GM23248 (cell line): ENCODE measurements around the gene NHLH1. TPM values are rescaled to one million over a fixed set of nuclear protein-coding genes. Genes with fewer than 3 reads are reported as not detected.

Source experiments
- DNase-seq: peaks from one replicate; pipeline ENCODE4 v3.0.0-alpha.2; 2015
- H2AFZ ChIP-seq: fragments of 200-600 bp; sonication (generic); 2 replicates; pipeline ENCODE4 v1.6.1; 2016; ENCODE audit warnings: antibody characterized with exemption
- H3F3A ChIP-seq: fragments of 200-600 bp; sonication (generic); 2 replicates; pipeline ENCODE4 v1.6.1; 2016; ENCODE audit warnings: mild to moderate bottlenecking, antibody characterized with exemption, mixed run types; ENCODE audit not compliant: insufficient read depth
- H3K27ac ChIP-seq: fragments of 200-600 bp; sonication (generic); 2 replicates; pipeline ENCODE4 v1.5.1; 2016; ENCODE audit warnings: mild to moderate bottlenecking
- H3K27me3 ChIP-seq: fragments of 200-600 bp; sonication (generic); replicated peaks from 2 replicates; pipeline ENCODE4 v1.6.1; 2016; ENCODE audit warnings: mild to moderate bottlenecking; ENCODE audit not compliant: insufficient read depth
- H3K36me3 ChIP-seq: fragments of 200-600 bp; sonication (generic); 2 replicates; pipeline ENCODE4 v1.6.1; 2016; ENCODE audit warnings: low read depth, mild to moderate bottlenecking
- H3K4me1 ChIP-seq: fragments of 200-600 bp; sonication (generic); 2 replicates; pipeline ENCODE4 v1.6.1; 2016; ENCODE audit warnings: mild to moderate bottlenecking; ENCODE audit not compliant: insufficient read depth
- H3K4me2 ChIP-seq: fragments of 200-600 bp; sonication (generic); one replicate; pipeline ENCODE4 v1.6.1; 2016; ENCODE audit warnings: mild to moderate bottlenecking; ENCODE audit not compliant: unreplicated experiment
- H3K4me3 ChIP-seq: fragments of 200-600 bp; sonication (generic); 2 replicates; pipeline ENCODE4 v1.5.1; 2016; ENCODE audit warnings: mild to moderate bottlenecking
- H3K79me2 ChIP-seq: fragments of 200-600 bp; sonication (generic); 2 replicates; pipeline ENCODE4 v1.6.1; 2016; ENCODE audit warnings: mild to moderate bottlenecking; ENCODE audit not compliant: insufficient read depth
- H3K9ac ChIP-seq: fragments of 200-600 bp; sonication (generic); 2 replicates; pipeline ENCODE4 v1.6.1; 2016; ENCODE audit warnings: mild to moderate bottlenecking
- H3K9me2 ChIP-seq: fragments of 200-600 bp; sonication (generic); 2 replicates; pipeline ENCODE4 v1.6.1; 2016; ENCODE audit warnings: mixed run types, mild to moderate bottlenecking, moderate library complexity; ENCODE audit not compliant: insufficient read depth
- H3K9me3 ChIP-seq: fragments of 200-600 bp; sonication (generic); one replicate; pipeline ENCODE4 v1.6.1; 2017; ENCODE audit warnings: low read depth
- H4K20me1 ChIP-seq: fragments of 200-600 bp; sonication (generic); 2 replicates; pipeline ENCODE4 v1.6.0; 2016; ENCODE audit not compliant: insufficient read depth
- EZH2 ChIP-seq: fragments of 200-600 bp; sonication (generic); IDR thresholded peaks from 2 replicates; pipeline ENCODE4 v1.6.1; 2018; ENCODE audit warnings: antibody characterized with exemption, mild to moderate bottlenecking; ENCODE audit not compliant: insufficient read depth, poor library complexity, severe bottlenecking
- EZH2phosphoT487 ChIP-seq: fragments of 200-600 bp; sonication (generic); IDR thresholded peaks from 2 replicates; pipeline ENCODE4 v1.6.1; 2018; ENCODE audit warnings: antibody characterized with exemption, moderate library complexity, mild to moderate bottlenecking, low read depth; ENCODE audit not compliant: insufficient read depth
- WGBS, 2 experiments: methylation state at CpG; one replicate each; pipeline ENCODE4 v1.1.6; 2015 to 2017; ENCODE audit warnings: low lambda C conversion rate in 2 of 2, low coverage in 1 of 2; ENCODE audit errors: missing lambda C conversion rate in 2 of 2; 5-methylcytosine and 5-hydroxymethylcytosine counted together
- in situ Hi-C: fragments of 300-500 bp; cut with MboI; formaldehyde crosslinking; loops from 2 replicates; pipeline ENCODE4 v1.15.0; 2020
- polyA plus RNA-seq: library from polyadenylated mRNA; unstranded; fragments of >200 nt; fragmentation: Nextera tagmentation; extraction: Ambion mirVana; gene quantifications from 2 replicates; pipeline ENCODE4 v1.2.1, GENCODE V29; 2016
- total RNA-seq: library from RNA; depleted of rRNA; stranded (reverse); fragments of >200 nt; shearing (Covaris generic); gene quantifications from 2 replicates; pipeline ENCODE4 v1.2.3, GENCODE V29; 2014

The NHLH1 gene
- total and polyA plus RNA-seq, 2 experiments from 2014 or later, result 0.31 TPM; not detected in 1

- Histone ChIP-seq H3K4me2 (no peak overlapping the region), H2AFZ (no peak overlapping the region), H3K79me2 (no peaks in the 10 kb centered on the region), H3K4me1 (no peaks in the 10 kb centered on the region), H3K4me3 (no peak overlapping the region), H3K27ac (no peak overlapping the region), H3K9me2 (no peaks in the 10 kb centered on the region), H3K36me3 (no peaks in the 10 kb centered on the region), H3K9me3 (no peaks in the 10 kb centered on the region), H3K9ac (no peak overlapping the region), H4K20me1 (no peaks in the 10 kb centered on the region), H3F3A (no peaks in the 10 kb centered on the region), H3K27me3 (peaks cover 37% of the 10 kb centered on the region)
- DNase-seq, result no peak
- in situ Hi-C loops, result no loop called here
- TF ChIP-seq EZH2phosphoT487 (no peak), EZH2 (no peak)
- 51 to 57% methylated on average over 8 of the region's 8 CpGs for WGBS, 2 experiments
Observed at GRCh38 chr1:160394673-160395072, 27.8 kb downstream of the NHLH1 start.

DNA sequence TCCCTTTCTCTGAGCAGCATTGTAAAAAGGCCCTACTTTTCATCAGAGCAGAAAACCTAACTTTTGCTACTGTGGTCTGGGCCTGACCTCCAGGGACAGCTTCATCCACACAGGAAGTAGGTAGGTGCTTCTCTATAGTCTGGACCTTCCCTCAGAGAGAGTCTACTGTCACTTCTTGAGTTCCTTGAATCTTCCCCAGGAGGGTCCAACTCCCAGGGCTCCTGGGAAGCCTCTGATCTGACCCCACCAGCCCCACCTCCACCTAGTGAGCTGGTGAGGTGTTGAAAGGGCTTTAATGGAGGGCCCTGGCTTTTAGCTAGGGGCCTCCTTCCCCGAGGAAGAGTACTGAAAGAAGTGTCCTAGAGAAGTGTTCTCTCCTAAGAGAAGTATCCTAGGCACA is 30.8 kb downstream of the NHLH1 start:
- H3K27me3 ChIP-seq, result peaks cover 51% of the 10 kb centered on the region
- in situ Hi-C loops, result no loop called here

DNA sequence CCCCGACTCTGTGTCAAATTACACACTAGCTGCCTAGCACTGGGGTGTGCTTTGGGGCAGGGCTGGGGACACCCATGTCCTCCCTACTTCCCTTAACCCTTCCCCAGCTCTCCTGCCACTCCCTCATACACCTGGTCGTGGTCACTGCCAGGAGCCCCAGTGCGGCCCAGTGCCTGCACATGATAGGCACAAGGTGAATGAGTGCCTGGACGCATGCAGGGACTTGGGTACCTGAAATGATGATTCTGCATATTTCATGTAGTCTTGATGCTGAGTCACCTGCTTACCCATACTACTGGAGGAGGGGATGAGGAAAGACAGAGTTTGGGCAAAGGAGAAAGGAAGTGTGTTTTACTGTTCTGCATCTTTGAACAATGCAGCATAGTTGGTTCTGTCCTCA is 32.0 kb downstream of the NHLH1 start:
- Histone ChIP-seq H3K9me3 (no peaks in the 10 kb centered on the region), H3K4me2 (no peak overlapping the region), H3K27ac (no peak overlapping the region), H2AFZ (no peak overlapping the region), H3F3A (no peaks in the 10 kb centered on the region), H3K4me3 (no peak overlapping the region), H3K36me3 (no peaks in the 10 kb centered on the region), H3K4me1 (no peaks in the 10 kb centered on the region), H3K9me2 (no peaks in the 10 kb centered on the region), H3K79me2 (no peaks in the 10 kb centered on the region), H3K9ac (no peak overlapping the region), H3K27me3 (peaks cover 62% of the 10 kb centered on the region), H4K20me1 (no peaks in the 10 kb centered on the region)
- in situ Hi-C loops, result no loop called here
- 71 to 73% methylated on average over 4 of the region's 4 CpGs for WGBS, 2 experiments
- no peak for DNase-seq
- TF ChIP-seq EZH2 (no peak), EZH2phosphoT487 (no peak)

More for the DNA sequence above, 30.8 kb downstream of the NHLH1 start:
- Histone ChIP-seq H3K4me2 (no peak overlapping the region), H2AFZ (no peak overlapping the region), H3K4me3 (no peak overlapping the region), H3K79me2 (no peaks in the 10 kb centered on the region), H3K36me3 (no peaks in the 10 kb centered on the region), H3K27ac (no peak overlapping the region), H3K9me2 (no peaks in the 10 kb centered on the region), H4K20me1 (no peaks in the 10 kb centered on the region), H3F3A (no peaks in the 10 kb centered on the region), H3K9me3 (no peaks in the 10 kb centered on the region), H3K4me1 (no peaks in the 10 kb centered on the region), H3K9ac (no peak overlapping the region)
- DNase-seq, result no peak
- WGBS, 2 experiments, result 45 to 67% methylated on average over 1 of the region's 1 CpG
- no peak for TF ChIP-seq EZH2phosphoT487
- TF ChIP-seq EZH2, result no peak

DNA sequence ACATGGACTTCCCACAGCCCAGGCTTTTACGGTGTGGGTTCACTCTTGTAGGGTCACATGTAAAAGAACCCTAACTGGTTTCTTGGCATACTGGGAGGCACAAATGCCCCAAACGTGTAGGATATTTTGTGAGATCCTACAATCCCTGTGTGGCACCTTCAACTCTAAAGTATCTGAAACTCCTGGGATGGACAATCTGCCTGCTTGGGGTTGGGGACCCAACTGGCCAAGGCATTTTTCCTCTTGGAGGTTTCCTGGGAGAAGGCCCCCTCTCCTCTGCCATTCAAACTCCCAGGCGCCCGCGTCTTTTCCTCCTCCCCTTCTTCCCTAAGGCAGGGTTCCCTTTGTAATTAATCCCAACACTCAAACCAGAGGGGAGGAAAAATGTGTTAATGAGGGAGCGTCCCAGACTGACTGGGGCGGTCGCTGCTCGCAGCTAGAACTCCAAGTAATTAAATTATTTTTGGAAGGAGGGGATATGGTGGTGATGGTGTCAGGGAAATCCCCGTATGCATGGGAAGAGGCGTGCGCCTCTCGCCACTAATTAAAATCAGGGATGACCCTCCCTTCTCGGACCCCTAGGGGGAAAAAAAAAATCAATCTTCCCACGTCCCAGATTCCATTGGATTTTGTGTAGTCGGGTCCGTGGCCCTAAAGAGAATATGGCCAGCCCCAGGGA is 32.8 kb downstream of the NHLH1 start:
- Histone ChIP-seq H3K79me2 (no peaks in the 10 kb centered on the region), H3K4me1 (no peaks in the 10 kb centered on the region), H2AFZ (no peak overlapping the region), H3K9me2 (no peaks in the 10 kb centered on the region), H3K9ac (no peak overlapping the region), H3K4me2 (no peak overlapping the region), H3K27ac (no peak overlapping the region), H3K4me3 (no peak overlapping the region), H3K36me3 (no peaks in the 10 kb centered on the region), H3F3A (no peaks in the 10 kb centered on the region), H3K27me3 (peaks cover 69% of the 10 kb centered on the region), H3K9me3 (no peaks in the 10 kb centered on the region), H4K20me1 (no peaks in the 10 kb centered on the region)
- in situ Hi-C loops, result no loop called here
- WGBS, 2 experiments, result 14% methylated on average over 17 of the region's 17 CpGs
- TF ChIP-seq EZH2 (peak; percentile 73), EZH2phosphoT487 (no peak)
- DNase-seq, result no peak

GRCh38 chr1:160400223-160400645 is 33.4 kb downstream of the NHLH1 start, which contains the start of gene VANGL2:
TSS of gene VANGL2 (plus strand) at chr1:160400564. CDS start at chr1:160415838, 15,274 bp downstream.
- Histone ChIP-seq H3K9ac (no peak within 1 kb of the TSS), H3K4me1 (no peaks in the 10 kb centered on the region), H4K20me1 (no peaks in the 10 kb centered on the region), H3K27me3 (peaks cover 67% of the 10 kb centered on the region), H3K9me3 (no peaks in the 10 kb centered on the region), H3K9me2 (no peaks in the 10 kb centered on the region), H3K36me3 (no peaks in the 10 kb centered on the region), H3K4me2 (no peak within 1 kb of the TSS), H3K79me2 (no peaks in the 10 kb centered on the region), H2AFZ (peak within 1 kb of the TSS; percentile 57; the same call in 1 of the 2 replicates), H3K4me3 (no peak within 1 kb of the TSS), H3K27ac (no peak within 1 kb of the TSS), H3F3A (no peaks in the 10 kb centered on the region)
- TF ChIP-seq EZH2phosphoT487 (no peak), EZH2 (no peak)
- 3 to 4% methylated on average over 17 to 30 of the region's 34 CpGs for WGBS, 2 experiments
- peak; percentile 35 for DNase-seq
- in situ Hi-C loops, result no loop called here
